CD4-positive, alpha-beta T cell treated with Interleukin-6 for 4 hours (primary cell): Measurements from ENCODE around the gene NDC80.
"Not testable (repeated sequence)": the region's sequence is repeated elsewhere in the genome, so short reads cannot be mapped to it uniquely, and the experiment has no call there.

Experiments used
- DNase-seq: peaks from one replicate; pipeline ENCODE4 v3.0.0-alpha.2; 2020; ENCODE audit warnings: mixed read lengths

Gene NDC80

GRCh38 chr18:2571200-2572170 is at the start of gene NDC80, which contains the start of gene METTL4:
Gene NDC80, plus strand, starts transcription at chr18:2571557. Its CDS starts 1,429 bp downstream, at chr18:2572986.
Gene METTL4, minus strand, starts transcription at chr18:2571505. Its CDS starts 4,289 bp downstream, at chr18:2567216.
- DNase-seq: peak; percentile 86

- DNase-seq: no peak
Measured at GRCh38 chr18:2522112-2522511, 49.2 kb upstream of the NDC80 start.

- DNase-seq: not testable (repeated sequence)
Measured at GRCh38 chr18:2524794-2525198, 46.6 kb upstream of the NDC80 start.

GRCh38 chr18:2526329-2526728 is 45.0 kb upstream of the NDC80 start:
- no peak for DNase-seq

- no peak for DNase-seq
Measured at GRCh38 chr18:2529154-2529553, 42.2 kb upstream of the NDC80 start.

GRCh38 chr18:2531751-2532150 is 39.6 kb upstream of the NDC80 start:
- DNase-seq: no peak

GRCh38 chr18:2532797-2533196 is 38.6 kb upstream of the NDC80 start:
- no peak for DNase-seq

GRCh38 chr18:2534906-2535305 is 36.5 kb upstream of the NDC80 start:
- DNase-seq: no peak

GRCh38 chr18:2535419-2535910 is 35.9 kb upstream of the NDC80 start:
- no peak for DNase-seq

GRCh38 chr18:2536063-2536462 is 35.3 kb upstream of the NDC80 start:
- DNase-seq: no peak

GRCh38 chr18:2536493-2536892 is 34.9 kb upstream of the NDC80 start:
- no peak for DNase-seq

- DNase-seq: no peak
Measured at GRCh38 chr18:2537296-2537695, 34.1 kb upstream of the NDC80 start.

GRCh38 chr18:2538236-2538635 is 33.1 kb upstream of the NDC80 start:
- no peak for DNase-seq

GRCh38 chr18:2538844-2539243 is 32.5 kb upstream of the NDC80 start:
- DNase-seq: no peak

GRCh38 chr18:2540575-2540974 is 30.8 kb upstream of the NDC80 start:
- DNase-seq: no peak

- not testable (repeated sequence) for DNase-seq
Measured at GRCh38 chr18:2541925-2542563, 29.3 kb upstream of the NDC80 start.

GRCh38 chr18:2545155-2545554 is 26.2 kb upstream of the NDC80 start:
- no peak for DNase-seq

GRCh38 chr18:2547477-2548087 is 23.8 kb upstream of the NDC80 start:
- DNase-seq: no peak

- DNase-seq: no peak
Measured at GRCh38 chr18:2549462-2549861, 21.9 kb upstream of the NDC80 start.

- DNase-seq: no peak
Measured at GRCh38 chr18:2551425-2551824, 19.9 kb upstream of the NDC80 start.

- no peak for DNase-seq
Measured at GRCh38 chr18:2554696-2555095, 16.7 kb upstream of the NDC80 start.

GRCh38 chr18:2555895-2556294 is 15.5 kb upstream of the NDC80 start:
- DNase-seq: no peak

GRCh38 chr18:2557536-2557935 is 13.8 kb upstream of the NDC80 start:
- DNase-seq: no peak
